PC-3 (cell line): ENCODE data around the gene CDH13.

ENCODE experiments used
- CTCF ChIP-seq: fragments of 300-600 bp; sonication (generic); conservative IDR thresholded peaks from 2 replicates; pipeline ENCODE4 v1.5.1; 2017; ENCODE audit warnings: antibody characterized with exemption, low read depth, mild to moderate bottlenecking, low read length
- EZH2 ChIP-seq: fragments of 300-600 bp; sonication (generic); IDR thresholded peaks from one replicate; pipeline ENCODE4 v1.6.1; 2017; ENCODE audit warnings: antibody characterized with exemption, mild to moderate bottlenecking, low read length; ENCODE audit not compliant: unreplicated experiment
- EZH2phosphoT487 ChIP-seq: fragments of 300-600 bp; sonication (generic); IDR thresholded peaks from 2 replicates; pipeline ENCODE4 v1.6.1; 2018; ENCODE audit warnings: mild to moderate bottlenecking, antibody characterized with exemption, low read length, borderline replicate concordance

GRCh38 chr16:83579027-83579426, 952.3 kb downstream of the CDH13 start:
- TF ChIP-seq EZH2, result no peak
- TF ChIP-seq CTCF, result no peak
- TF ChIP-seq EZH2phosphoT487, result no peak
